ENCODE measurements around the gene NPHP4. TPM values are rescaled to one million over a fixed set of nuclear protein-coding genes. Genes with fewer than 3 reads are reported as not detected.

The NPHP4 gene
- 20.0 and 21.0 TPM in 2 replicates for total RNA-seq

DNA sequence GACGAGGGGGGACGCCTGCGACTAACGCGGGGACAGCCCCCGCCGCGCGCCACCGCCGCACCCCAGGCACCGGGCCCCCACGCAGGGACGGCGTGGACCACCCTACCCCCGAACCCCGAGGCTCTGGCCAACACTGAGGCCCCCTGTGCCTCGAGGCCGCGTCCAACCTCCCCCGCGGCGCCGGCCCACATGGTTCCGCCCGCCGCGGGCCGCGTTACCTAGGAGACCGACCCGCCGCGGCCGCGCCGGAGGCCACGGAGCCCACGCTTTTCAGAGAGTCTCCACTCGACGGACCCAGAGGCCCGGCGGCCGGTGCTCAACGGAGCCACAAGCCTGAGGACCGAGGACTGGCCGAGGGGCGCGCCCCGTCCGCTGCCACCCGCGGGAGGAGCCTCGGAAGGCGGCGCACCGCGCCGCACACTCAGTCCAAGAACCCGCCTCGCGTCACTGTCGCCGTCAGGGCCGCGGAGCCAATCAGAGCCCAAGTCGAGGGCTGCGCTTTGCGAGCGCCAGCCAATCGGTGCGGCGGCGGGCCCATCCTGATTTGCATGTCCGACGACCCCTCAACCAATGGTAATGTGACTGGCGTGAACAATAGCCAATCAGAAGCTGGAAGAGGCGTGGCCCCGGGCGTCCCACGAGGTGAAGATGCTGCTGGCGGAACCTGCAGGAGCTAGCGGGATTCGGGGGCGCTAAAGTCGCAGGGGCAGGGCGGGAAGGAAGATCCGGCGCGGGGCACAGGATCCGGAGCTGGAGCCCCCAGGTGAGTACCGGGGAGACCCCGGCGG, at the start of gene NPHP4:
TSS of gene NPHP4 (minus strand) at position 400 of the 788 bp plus-strand sequence. CDS start 6,136 bp downstream, outside the sequence.
- intact Hi-C loops (cut with micrococcal nuclease): loop anchor here (1.0 to 10.0 kb wide), 4 partner anchors 34 to 793 kb away; partner anchors contain the start of genes ACOT7, CAMTA1 and RPL22
- peak within 1 kb of the TSS; percentile 97 for H3K27ac Mint-ChIP-seq
- H3K9me3 Mint-ChIP-seq: no peaks in the 10 kb centered on the region
- peak within 1 kb of the TSS; percentile 99 for H3K4me3 Mint-ChIP-seq
- H3K36me3 Mint-ChIP-seq (ENCODE audit: low read depth): peaks cover 12% of the 10 kb centered on the region
- H3K4me1 Mint-ChIP-seq: peaks cover 26% of the 10 kb centered on the region
- DNase-seq: peak; percentile 100
- no peaks in the 10 kb centered on the region for H3K27me3 Mint-ChIP-seq

GRCh38 chr1:6041432-6042062, 49.3 kb upstream of the NPHP4 start:
- H3K9me3 Mint-ChIP-seq: no peaks in the 10 kb centered on the region
- peak; percentile 75 for DNase-seq
- peaks cover 46% of the 10 kb centered on the region for H3K36me3 Mint-ChIP-seq (ENCODE audit: low read depth)
- intact Hi-C loops (cut with micrococcal nuclease): no loop called here
- H3K4me1 Mint-ChIP-seq: peaks cover 13% of the 10 kb centered on the region
- no peaks in the 10 kb centered on the region for H3K27me3 Mint-ChIP-seq
- H3K4me3 Mint-ChIP-seq: no peak overlapping the region
- H3K27ac Mint-ChIP-seq: no peak overlapping the region

DNA sequence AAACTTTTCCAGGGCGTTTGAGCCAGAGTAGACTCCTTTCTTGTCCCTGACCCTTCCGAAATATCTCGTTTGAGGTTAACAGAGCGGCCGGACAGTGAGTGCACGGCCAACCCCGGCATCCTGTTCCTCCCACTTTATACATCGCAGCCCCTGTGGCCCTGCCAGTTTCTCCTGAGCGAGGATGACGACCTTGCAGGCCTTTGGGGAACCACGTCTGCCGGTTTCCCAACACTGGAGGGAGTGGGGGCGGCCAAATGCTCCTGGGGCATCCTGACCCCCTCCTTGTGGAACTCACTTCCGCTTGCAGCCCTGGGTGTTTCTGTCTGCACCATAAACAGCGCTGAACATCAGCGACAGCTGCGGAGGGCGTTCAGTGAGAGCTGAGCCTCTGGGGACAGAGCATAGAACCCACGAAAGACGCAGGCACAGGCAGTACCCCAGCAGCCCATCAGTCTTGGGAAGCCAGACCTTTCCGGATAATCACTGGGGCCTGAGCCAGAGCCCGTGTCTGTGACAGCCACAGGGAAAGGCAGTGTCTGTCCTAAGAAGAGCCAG, 48.7 kb upstream of the NPHP4 start:
- intact Hi-C loops (cut with micrococcal nuclease): no loop called here
- H3K27me3 Mint-ChIP-seq: no peaks in the 10 kb centered on the region
- no peak overlapping the region for H3K4me3 Mint-ChIP-seq
- H3K27ac Mint-ChIP-seq: no peak overlapping the region
- no peaks in the 10 kb centered on the region for H3K9me3 Mint-ChIP-seq
- no peak for DNase-seq
- H3K4me1 Mint-ChIP-seq: peaks cover 18% of the 10 kb centered on the region
- peaks cover 45% of the 10 kb centered on the region for H3K36me3 Mint-ChIP-seq (ENCODE audit: low read depth)

DNA sequence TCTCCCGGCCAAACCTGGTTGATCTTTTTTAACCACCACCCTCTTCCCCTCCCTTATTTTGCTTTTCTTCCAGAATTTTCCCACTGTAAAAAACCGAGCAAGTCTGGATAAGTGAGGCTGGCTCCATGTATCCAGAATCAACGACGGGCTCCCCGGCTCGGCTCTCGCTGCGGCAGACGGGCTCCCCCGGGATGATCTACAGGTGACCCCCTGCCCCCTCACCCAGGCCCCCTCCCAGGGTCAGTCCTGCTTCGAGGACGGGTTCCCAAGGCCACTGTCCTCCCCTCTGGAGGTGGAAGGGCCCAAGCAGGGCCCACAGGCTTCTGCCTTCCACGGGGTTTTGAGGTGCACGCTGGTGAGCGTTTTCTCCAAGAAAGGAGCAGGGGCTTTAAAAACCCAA, 48.2 kb upstream of the NPHP4 start:
- Mint-ChIP-seq H3K27ac (no peak overlapping the region), H3K9me3 (no peaks in the 10 kb centered on the region), H3K4me3 (no peak overlapping the region), H3K4me1 (peaks cover 22% of the 10 kb centered on the region), H3K27me3 (no peaks in the 10 kb centered on the region), H3K36me3 (ENCODE audit: low read depth) (peaks cover 48% of the 10 kb centered on the region)
- no peak for DNase-seq
- intact Hi-C loops (cut with micrococcal nuclease): no loop called here

GRCh38 chr1:6039031-6039430, 46.8 kb upstream of the NPHP4 start:
- Mint-ChIP-seq H3K36me3 (ENCODE audit: low read depth) (peaks cover 48% of the 10 kb centered on the region), H3K27ac (no peak overlapping the region), H3K4me1 (peaks cover 30% of the 10 kb centered on the region), H3K27me3 (no peaks in the 10 kb centered on the region), H3K4me3 (no peak overlapping the region), H3K9me3 (no peaks in the 10 kb centered on the region)
- intact Hi-C loops (cut with micrococcal nuclease): no loop called here
- DNase-seq: no peak

DNA sequence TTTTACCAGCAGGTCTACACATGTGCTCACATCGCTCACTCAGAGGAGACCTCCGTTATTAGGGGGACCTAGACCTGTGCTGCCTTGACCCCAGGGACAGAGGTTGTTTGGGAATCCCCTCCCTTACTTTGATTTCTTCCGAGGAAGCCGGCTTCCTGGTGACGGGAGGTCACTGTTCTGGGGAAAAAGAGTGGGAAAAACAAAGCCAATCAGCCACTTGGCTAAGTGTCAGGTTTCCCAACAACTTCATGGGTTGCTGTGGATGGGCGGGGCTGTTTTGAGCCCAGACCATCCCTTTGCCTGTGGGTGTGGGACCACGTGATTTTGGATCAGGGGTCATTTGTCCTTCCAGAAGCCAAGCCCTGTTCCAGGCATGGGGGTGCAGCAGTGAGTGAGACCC, 46.4 kb upstream of the NPHP4 start:
- no peak overlapping the region for H3K4me3 Mint-ChIP-seq
- H3K36me3 Mint-ChIP-seq (ENCODE audit: low read depth): peaks cover 44% of the 10 kb centered on the region
- no peak overlapping the region for H3K27ac Mint-ChIP-seq
- intact Hi-C loops (cut with micrococcal nuclease): no loop called here
- H3K27me3 Mint-ChIP-seq: no peaks in the 10 kb centered on the region
- no peak for DNase-seq
- peaks cover 30% of the 10 kb centered on the region for H3K4me1 Mint-ChIP-seq
- H3K9me3 Mint-ChIP-seq: no peaks in the 10 kb centered on the region

- peaks cover 40% of the 10 kb centered on the region for H3K4me1 Mint-ChIP-seq
- intact Hi-C loops (cut with micrococcal nuclease): no loop called here
- H3K36me3 Mint-ChIP-seq (ENCODE audit: low read depth): peaks cover 47% of the 10 kb centered on the region
- no peak overlapping the region for H3K4me3 Mint-ChIP-seq
- peak; percentile 67 for DNase-seq
- H3K9me3 Mint-ChIP-seq: no peaks in the 10 kb centered on the region
- H3K27me3 Mint-ChIP-seq: no peaks in the 10 kb centered on the region
- no peak overlapping the region for H3K27ac Mint-ChIP-seq
These were observed 45.1 kb upstream of the NPHP4 start for GRCh38 chr1:6037338-6037762.

DNA sequence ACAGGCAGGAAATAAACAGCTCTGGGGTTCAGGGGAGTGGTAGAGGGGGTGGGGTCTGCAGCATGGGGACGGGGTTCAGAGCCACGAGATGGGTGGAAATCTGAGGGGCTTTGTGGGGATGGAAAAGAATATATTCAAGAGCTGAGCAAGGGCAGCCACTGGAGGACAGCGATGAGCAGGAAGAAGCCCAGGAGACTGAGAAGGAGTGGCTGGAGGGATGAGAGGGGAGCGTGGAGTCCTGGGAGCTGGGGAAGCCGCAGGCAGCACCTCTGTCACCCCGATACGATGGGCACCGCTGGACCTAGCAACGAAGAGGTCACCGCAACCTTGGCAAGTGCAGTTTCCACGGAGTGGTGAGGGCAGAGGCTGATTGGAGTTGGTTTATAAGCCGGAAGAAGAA, 43.5 kb upstream of the NPHP4 start:
- no peaks in the 10 kb centered on the region for H3K27me3 Mint-ChIP-seq
- no peak overlapping the region for H3K4me3 Mint-ChIP-seq
- intact Hi-C loops (cut with micrococcal nuclease): no loop called here
- peaks cover 49% of the 10 kb centered on the region for H3K36me3 Mint-ChIP-seq (ENCODE audit: low read depth)
- DNase-seq: no peak
- peaks cover 52% of the 10 kb centered on the region for H3K4me1 Mint-ChIP-seq
- H3K9me3 Mint-ChIP-seq: no peaks in the 10 kb centered on the region
- no peak overlapping the region for H3K27ac Mint-ChIP-seq

- Mint-ChIP-seq H3K27ac (peak overlapping the region; percentile 4), H3K27me3 (no peaks in the 10 kb centered on the region), H3K4me1 (peaks cover 56% of the 10 kb centered on the region), H3K36me3 (ENCODE audit: low read depth) (peaks cover 51% of the 10 kb centered on the region), H3K9me3 (no peaks in the 10 kb centered on the region), H3K4me3 (no peak overlapping the region)
- intact Hi-C loops (cut with micrococcal nuclease): no loop called here
- DNase-seq: no peak
These were observed 43.1 kb upstream of the NPHP4 start for GRCh38 chr1:6035303-6035702.

GRCh38 chr1:6034750-6035096, 42.5 kb upstream of the NPHP4 start:
- H3K27me3 Mint-ChIP-seq: no peaks in the 10 kb centered on the region
- H3K4me1 Mint-ChIP-seq: peaks cover 60% of the 10 kb centered on the region
- H3K9me3 Mint-ChIP-seq: no peaks in the 10 kb centered on the region
- DNase-seq: no peak
- H3K27ac Mint-ChIP-seq: no peak overlapping the region
- intact Hi-C loops (cut with micrococcal nuclease): no loop called here
- no peak overlapping the region for H3K4me3 Mint-ChIP-seq
- H3K36me3 Mint-ChIP-seq (ENCODE audit: low read depth): peaks cover 55% of the 10 kb centered on the region

- intact Hi-C loops (cut with micrococcal nuclease): no loop called here
- H3K4me3 Mint-ChIP-seq: no peak overlapping the region
- no peaks in the 10 kb centered on the region for H3K27me3 Mint-ChIP-seq
- DNase-seq: peak; percentile 78
- H3K9me3 Mint-ChIP-seq: no peaks in the 10 kb centered on the region
- H3K4me1 Mint-ChIP-seq: peaks cover 66% of the 10 kb centered on the region
- peaks cover 57% of the 10 kb centered on the region for H3K36me3 Mint-ChIP-seq (ENCODE audit: low read depth)
- H3K27ac Mint-ChIP-seq: no peak overlapping the region
These were observed 41.9 kb upstream of the NPHP4 start for GRCh38 chr1:6033986-6034749.

GRCh38 chr1:6033124-6033523, 40.9 kb upstream of the NPHP4 start:
- no peaks in the 10 kb centered on the region for H3K9me3 Mint-ChIP-seq
- H3K27ac Mint-ChIP-seq: peak overlapping the region; percentile 5
- peaks cover 72% of the 10 kb centered on the region for H3K4me1 Mint-ChIP-seq
- no peak for DNase-seq
- no peaks in the 10 kb centered on the region for H3K27me3 Mint-ChIP-seq
- intact Hi-C loops (cut with micrococcal nuclease): no loop called here
- peaks cover 64% of the 10 kb centered on the region for H3K36me3 Mint-ChIP-seq (ENCODE audit: low read depth)
- H3K4me3 Mint-ChIP-seq: peak overlapping the region; percentile 8

DNA sequence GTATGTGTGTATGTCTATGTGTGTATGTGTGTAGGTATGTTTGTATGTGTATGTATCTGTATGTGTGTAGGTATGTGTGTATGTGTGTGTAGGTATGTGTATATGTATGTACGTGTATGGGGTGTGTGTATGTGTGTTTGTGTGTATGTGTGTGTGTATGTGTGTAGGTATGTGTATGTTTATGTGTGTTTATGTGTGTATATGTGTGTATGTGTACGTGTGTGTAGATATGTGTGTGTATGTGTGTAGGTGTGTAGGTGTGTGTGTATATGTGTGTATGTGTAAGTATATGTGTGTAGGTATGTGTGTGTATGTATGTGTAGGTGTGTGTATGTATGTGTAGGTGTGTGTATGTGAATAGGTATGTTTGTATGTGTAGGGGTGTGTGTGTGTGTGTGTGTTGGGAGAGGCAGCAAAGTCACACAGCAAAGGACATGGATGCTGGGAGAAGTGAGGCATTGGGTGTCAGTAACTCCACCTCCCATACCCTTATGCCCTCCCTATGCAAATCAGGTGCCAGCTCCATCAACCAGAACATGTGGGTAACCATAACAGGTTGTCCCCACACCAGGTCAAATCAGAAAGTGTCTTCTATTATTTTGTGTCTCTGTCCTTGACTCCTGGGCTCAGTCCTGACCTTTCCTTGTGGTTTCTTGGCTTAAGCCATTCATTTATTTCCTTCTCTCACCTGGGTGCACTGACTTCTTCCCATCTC, 38.5 kb upstream of the NPHP4 start:
- no peak for DNase-seq
- peaks cover 64% of the 10 kb centered on the region for H3K4me1 Mint-ChIP-seq
- peaks cover 68% of the 10 kb centered on the region for H3K36me3 Mint-ChIP-seq (ENCODE audit: low read depth)
- intact Hi-C loops (cut with micrococcal nuclease): no loop called here
- no peaks in the 10 kb centered on the region for H3K9me3 Mint-ChIP-seq
- peak overlapping the region; percentile 2 for H3K27ac Mint-ChIP-seq
- peak overlapping the region; percentile 94 for H3K4me3 Mint-ChIP-seq
- no peaks in the 10 kb centered on the region for H3K27me3 Mint-ChIP-seq
